ENCODE data around the gene GPR158.

DNA sequence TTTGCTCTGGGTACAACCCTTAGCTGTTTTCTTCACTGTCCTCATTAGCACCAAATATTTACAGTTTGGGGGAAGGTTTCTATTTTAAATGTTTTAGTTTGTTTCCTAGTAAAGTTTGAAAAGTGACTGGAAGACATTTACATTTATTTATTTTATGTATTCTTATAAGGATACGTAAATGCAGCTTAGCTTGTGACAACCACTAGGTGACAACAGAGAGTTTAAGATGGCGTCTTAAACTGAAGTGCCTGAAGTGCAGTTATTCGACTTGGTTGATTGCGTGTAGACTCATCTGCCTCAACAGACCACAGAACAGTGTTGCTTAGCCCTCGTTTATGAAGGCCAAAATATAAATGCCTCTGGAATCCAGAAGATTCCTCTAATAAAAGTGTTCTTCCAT is 381.1 kb downstream of the GPR158 start:
- TF ChIP-seq FOXM1 (IDR thresholded peaks at IDR 0.05; ENCODE audit: borderline replicate concordance, low read depth), result no peak
- TF ChIP-seq, protein P1, sequence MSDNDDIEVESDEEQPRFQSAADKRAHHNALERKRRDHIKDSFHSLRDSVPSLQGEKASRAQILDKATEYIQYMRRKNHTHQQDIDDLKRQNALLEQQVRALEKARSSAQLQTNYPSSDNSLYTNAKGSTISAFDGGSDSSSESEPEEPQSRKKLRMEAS (IDR thresholded peaks at IDR 0.05), result no peak
- TF ChIP-seq EGR1 (IDR thresholded peaks at IDR 0.05), result no peak
- no peak for TF ChIP-seq EP300 (IDR thresholded peaks at IDR 0.05; ENCODE audit: borderline replicate concordance)
- TF ChIP-seq CREB1 (IDR thresholded peaks at IDR 0.05; ENCODE audit: low read depth), result no peak
- no peak for TF ChIP-seq TEAD4 (IDR thresholded peaks at IDR 0.05)
- no peak for TF ChIP-seq NFIC (IDR thresholded peaks at IDR 0.05)
- TF ChIP-seq YY1 (IDR thresholded peaks at IDR 0.05; ENCODE audit: low read depth), result no peak
